Rectal smooth muscle tissue (tissue), 1 donor: ENCODE data around the gene NUDT19.

ENCODE experiments used
- H3K27ac ChIP-seq: one replicate; pipeline ENCODE4 v1.7.0; 2013; ENCODE audit warnings: low read depth, low read length, inconsistent platforms
- H3K27me3 ChIP-seq: one replicate; pipeline ENCODE4 v1.7.0; 2013; ENCODE audit warnings: low read length; ENCODE audit not compliant: control insufficient read depth, insufficient read depth
- H3K36me3 ChIP-seq: one replicate; pipeline ENCODE4 v1.7.0; 2013; ENCODE audit warnings: low read length; ENCODE audit not compliant: control insufficient read depth, insufficient read depth
- H3K4me1 ChIP-seq: one replicate; pipeline ENCODE4 v1.7.0; 2013; ENCODE audit warnings: low read length; ENCODE audit not compliant: control insufficient read depth, insufficient read depth
- H3K4me3 ChIP-seq: one replicate; pipeline ENCODE4 v1.7.0; 2013; ENCODE audit warnings: low read length
- H3K9ac ChIP-seq: one replicate; pipeline ENCODE4 v1.7.0; 2013; ENCODE audit warnings: low read length

NUDT19 gene

DNA sequence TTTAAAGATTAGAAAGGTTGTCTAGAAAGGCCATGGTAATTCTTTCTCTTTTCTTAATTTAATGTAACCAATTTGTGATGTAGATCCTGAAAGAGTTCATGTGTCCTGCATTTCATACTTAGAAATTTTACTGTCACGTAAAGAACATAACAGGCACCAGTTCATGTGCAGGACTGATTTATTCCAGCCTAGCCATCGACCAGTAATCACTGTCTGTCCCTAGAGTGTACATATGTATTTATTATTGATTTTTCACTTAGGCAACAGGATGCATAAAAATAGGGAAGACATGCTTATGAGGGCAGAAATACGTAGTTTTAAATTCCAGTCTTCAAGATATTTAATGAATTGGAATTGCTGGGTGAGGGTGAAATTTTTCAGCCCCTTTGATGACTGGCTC, 65.6 kb downstream of the NUDT19 start:
- Histone ChIP-seq H3K9ac (no peak overlapping the region), H3K27me3 (no peaks in the 10 kb centered on the region), H3K36me3 (no peaks in the 10 kb centered on the region), H3K4me3 (no peak overlapping the region), H3K27ac (no peak overlapping the region), H3K4me1 (no peaks in the 10 kb centered on the region)
